ENCODE measurements around the gene CFAP61. TPM values are rescaled to one million over a fixed set of nuclear protein-coding genes. Genes with fewer than 3 reads are reported as not detected.

Gene CFAP61
- total RNA-seq, 4 donors from 2014 or later: 0.34 to 1.6 (median 1.1) TPM

- Histone ChIP-seq H3K36me3 (peaks cover 76 to 82% of the 10 kb centered on the region in 2 donors), H3K27me3 (no peaks in the 10 kb centered on the region), H3K4me1 (peaks cover 9 to 13% of the 10 kb centered on the region in 2 donors), H3K9me3 (no peaks in the 10 kb centered on the region), H3K27ac (peak overlapping the region; percentile 72 to 80 (median 77)), H3K4me3 (replicated peaks in 1 of 3) (no peak overlapping the region)
- intact Hi-C loops (cut with DNase I): no loop called here
- no peak for DNase-seq
- WGBS, 2 donors: 57 to 66% methylated on average over 5 of the region's 5 CpGs
- no peak for TF ChIP-seq POLR2A (IDR thresholded peaks at IDR 0.05)
- no peak for TF ChIP-seq CTCF (IDR thresholded peaks at IDR 0.05)
Measured at GRCh38 chr20:20037960-20038359, 14.4 kb upstream of the CFAP61 start.

GRCh38 chr20:20038586-20038985 is 13.7 kb upstream of the CFAP61 start:
- H3K4me3 ChIP-seq (replicated peaks in 1 of 3): no peak overlapping the region
- TF ChIP-seq CTCF (IDR thresholded peaks at IDR 0.05): no peak
- TF ChIP-seq POLR2A (IDR thresholded peaks at IDR 0.05): no peak
- no peaks in the 10 kb centered on the region for H3K9me3 ChIP-seq
- DNase-seq: peak; percentile 38 to 64
- peaks cover 77 to 80% of the 10 kb centered on the region in 2 donors for H3K36me3 ChIP-seq
- intact Hi-C loops (cut with DNase I): no loop called here
- 57 to 63% methylated on average over 6 of the region's 6 CpGs for WGBS, 2 donors
- H3K4me1 ChIP-seq: peaks cover 9 to 13% of the 10 kb centered on the region in 2 donors
- peak overlapping the region; percentile 72 to 80 (median 74) for H3K27ac ChIP-seq
- H3K27me3 ChIP-seq: no peaks in the 10 kb centered on the region

- peaks cover 9 to 13% of the 10 kb centered on the region in 2 donors for H3K4me1 ChIP-seq
- intact Hi-C loops (cut with DNase I): no loop called here
- no peak for DNase-seq
- H3K36me3 ChIP-seq: peaks cover 83 to 87% of the 10 kb centered on the region in 2 donors
- no peak for TF ChIP-seq CTCF (IDR thresholded peaks at IDR 0.05)
- no peak for TF ChIP-seq POLR2A (IDR thresholded peaks at IDR 0.05)
- 93 to 96% methylated on average over 6 of the region's 6 CpGs for WGBS, 2 donors
- H3K4me3 ChIP-seq (replicated peaks in 1 of 3): no peak overlapping the region
- no peaks in the 10 kb centered on the region for H3K9me3 ChIP-seq
- H3K27me3 ChIP-seq: no peaks in the 10 kb centered on the region
- H3K27ac ChIP-seq: peak overlapping the region in 2 of 3 donors; percentile 72 to 80
Measured at GRCh38 chr20:20039752-20040387, 12.5 kb upstream of the CFAP61 start.

GRCh38 chr20:20051767-20052073 is 612 bp upstream of the CFAP61 start:
- peaks cover 8 to 15% of the 10 kb centered on the region in 2 donors for H3K4me1 ChIP-seq
- H3K27ac ChIP-seq: peak overlapping the region; percentile 79 to 92 (median 82)
- H3K27me3 ChIP-seq: no peaks in the 10 kb centered on the region
- TF ChIP-seq POLR2A (IDR thresholded peaks at IDR 0.05) (no peak), CTCF (IDR thresholded peaks at IDR 0.05) (no peak)
- no peak for DNase-seq
- intact Hi-C loops (cut with DNase I): no loop called here
- H3K4me3 ChIP-seq (replicated peaks in 1 of 3): peak overlapping the region; percentile 91 to 96 (median 91)
- H3K36me3 ChIP-seq: peaks cover 31 to 36% of the 10 kb centered on the region in 2 donors
- H3K9me3 ChIP-seq: no peaks in the 10 kb centered on the region
- WGBS, 2 donors: 3% methylated on average over 13 of the region's 13 CpGs

GRCh38 chr20:20060234-20060998 is 8.1 kb downstream of the CFAP61 start:
- Histone ChIP-seq H3K36me3 (no peaks in the 10 kb centered on the region), H3K27me3 (no peaks in the 10 kb centered on the region), H3K4me3 (replicated peaks in 1 of 3) (no peak overlapping the region), H3K27ac (no peak overlapping the region), H3K4me1 (no peaks in the 10 kb centered on the region), H3K9me3 (no peaks in the 10 kb centered on the region)
- DNase-seq: no peak
- TF ChIP-seq CTCF (IDR thresholded peaks at IDR 0.05): no peak
- no peak for TF ChIP-seq POLR2A (IDR thresholded peaks at IDR 0.05)
- 91 to 96% methylated on average over 6 of the region's 6 CpGs for WGBS, 2 donors
- intact Hi-C loops (cut with DNase I): no loop called here

All from thyroid gland (tissue), 4 donors.